Stimulated activated CD8-positive, alpha-beta memory T cell treated with anti-CD3 and anti-CD28 coated beads, Interleukin-12 subunit alpha, Interleukin-12 subunit beta, amount 100 ng/mL, for 24 hours (primary cell): ENCODE data around the gene ABCA9.
"Not testable (repeated sequence)": the region's sequence is repeated elsewhere in the genome, so short reads cannot be mapped to it uniquely, and the experiment has no call there.

Experiments
- DNase-seq: peaks from one replicate; pipeline ENCODE4 v3.0.0-alpha.2; 2020; ENCODE audit errors: extremely low read depth

Gene ABCA9, protein sequence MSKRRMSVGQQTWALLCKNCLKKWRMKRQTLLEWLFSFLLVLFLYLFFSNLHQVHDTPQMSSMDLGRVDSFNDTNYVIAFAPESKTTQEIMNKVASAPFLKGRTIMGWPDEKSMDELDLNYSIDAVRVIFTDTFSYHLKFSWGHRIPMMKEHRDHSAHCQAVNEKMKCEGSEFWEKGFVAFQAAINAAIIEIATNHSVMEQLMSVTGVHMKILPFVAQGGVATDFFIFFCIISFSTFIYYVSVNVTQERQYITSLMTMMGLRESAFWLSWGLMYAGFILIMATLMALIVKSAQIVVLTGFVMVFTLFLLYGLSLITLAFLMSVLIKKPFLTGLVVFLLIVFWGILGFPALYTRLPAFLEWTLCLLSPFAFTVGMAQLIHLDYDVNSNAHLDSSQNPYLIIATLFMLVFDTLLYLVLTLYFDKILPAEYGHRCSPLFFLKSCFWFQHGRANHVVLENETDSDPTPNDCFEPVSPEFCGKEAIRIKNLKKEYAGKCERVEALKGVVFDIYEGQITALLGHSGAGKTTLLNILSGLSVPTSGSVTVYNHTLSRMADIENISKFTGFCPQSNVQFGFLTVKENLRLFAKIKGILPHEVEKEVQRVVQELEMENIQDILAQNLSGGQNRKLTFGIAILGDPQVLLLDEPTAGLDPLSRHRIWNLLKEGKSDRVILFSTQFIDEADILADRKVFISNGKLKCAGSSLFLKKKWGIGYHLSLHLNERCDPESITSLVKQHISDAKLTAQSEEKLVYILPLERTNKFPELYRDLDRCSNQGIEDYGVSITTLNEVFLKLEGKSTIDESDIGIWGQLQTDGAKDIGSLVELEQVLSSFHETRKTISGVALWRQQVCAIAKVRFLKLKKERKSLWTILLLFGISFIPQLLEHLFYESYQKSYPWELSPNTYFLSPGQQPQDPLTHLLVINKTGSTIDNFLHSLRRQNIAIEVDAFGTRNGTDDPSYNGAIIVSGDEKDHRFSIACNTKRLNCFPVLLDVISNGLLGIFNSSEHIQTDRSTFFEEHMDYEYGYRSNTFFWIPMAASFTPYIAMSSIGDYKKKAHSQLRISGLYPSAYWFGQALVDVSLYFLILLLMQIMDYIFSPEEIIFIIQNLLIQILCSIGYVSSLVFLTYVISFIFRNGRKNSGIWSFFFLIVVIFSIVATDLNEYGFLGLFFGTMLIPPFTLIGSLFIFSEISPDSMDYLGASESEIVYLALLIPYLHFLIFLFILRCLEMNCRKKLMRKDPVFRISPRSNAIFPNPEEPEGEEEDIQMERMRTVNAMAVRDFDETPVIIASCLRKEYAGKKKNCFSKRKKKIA (N-terminal part only)

GRCh38 chr17:69060822-69061221, at the start of gene ABCA9:
Gene ABCA9 (minus strand): TSS chr17:69060927. CDS start chr17:69051126, 9,801 bp downstream.
- DNase-seq = no peak

- no peak for DNase-seq
Measured at GRCh38 chr17:69105907-69106730, 45.4 kb upstream of the ABCA9 start.

DNA sequence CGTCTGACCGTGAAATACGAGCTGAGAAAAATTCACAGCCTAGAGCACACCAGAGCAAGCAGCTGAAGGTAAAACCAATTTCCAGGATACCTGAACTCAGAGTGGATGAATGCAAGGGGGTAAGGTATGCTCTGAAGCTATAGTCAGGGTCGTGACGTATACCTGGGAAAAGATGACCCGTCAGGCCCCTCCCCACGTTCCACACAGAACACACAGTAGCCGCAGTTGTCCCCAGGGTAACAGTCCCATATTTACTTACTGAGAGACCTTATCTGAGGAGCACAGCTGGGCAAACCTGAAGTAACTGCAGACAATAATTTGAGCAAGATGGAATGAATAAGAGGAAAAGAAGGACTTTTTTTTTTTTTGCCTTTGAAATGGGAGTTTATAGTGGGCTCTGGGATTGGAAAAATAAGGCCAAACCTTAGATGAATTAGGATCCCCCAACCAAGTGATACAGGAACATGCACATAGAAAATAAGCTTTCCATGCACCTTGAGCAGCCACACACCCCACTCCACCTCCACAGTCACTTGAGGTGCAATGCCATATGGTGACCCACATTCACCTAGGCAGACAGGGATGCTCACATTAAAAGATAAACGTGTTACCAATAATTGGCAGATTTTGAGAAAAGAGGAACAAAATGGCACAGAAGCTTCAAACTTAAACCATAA, 43.0 kb upstream of the ABCA9 start:
- DNase-seq = no peak

GRCh38 chr17:69098625-69099024, 37.9 kb upstream of the ABCA9 start:
- DNase-seq = no peak

- no peak for DNase-seq
Measured at GRCh38 chr17:69096541-69096940, 35.8 kb upstream of the ABCA9 start.

GRCh38 chr17:69093995-69094394, 33.3 kb upstream of the ABCA9 start:
- no peak for DNase-seq

GRCh38 chr17:69093279-69093789, 32.6 kb upstream of the ABCA9 start:
- DNase-seq = no peak

DNA sequence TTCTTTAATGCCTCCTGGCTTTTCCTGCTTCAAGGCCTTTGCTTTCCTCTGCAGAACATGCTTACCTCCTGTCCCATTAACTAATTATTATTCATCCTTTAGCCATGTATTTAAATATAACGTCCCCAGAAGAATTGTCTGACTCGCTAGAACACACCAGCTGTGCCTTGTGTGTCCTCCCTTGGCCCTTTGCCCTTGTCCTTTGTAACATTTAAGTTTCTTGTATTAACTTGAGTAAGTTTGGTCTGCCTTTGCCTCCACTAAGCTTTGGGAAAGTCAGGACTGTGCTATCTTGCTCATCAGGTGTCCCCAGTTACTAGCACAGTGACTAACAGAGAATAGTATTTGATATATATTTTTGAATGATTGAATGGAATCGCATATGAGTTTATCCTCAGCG, 29.6 kb upstream of the ABCA9 start:
- DNase-seq = no peak

- no peak for DNase-seq
Measured at GRCh38 chr17:69088643-69089200, 28.0 kb upstream of the ABCA9 start.

- DNase-seq = no peak
Measured at GRCh38 chr17:69086641-69087040, 25.9 kb upstream of the ABCA9 start.

- DNase-seq = no peak
Measured at GRCh38 chr17:69084911-69085310, 24.2 kb upstream of the ABCA9 start.

GRCh38 chr17:69082696-69083095, 22.0 kb upstream of the ABCA9 start:
- no peak for DNase-seq

DNA sequence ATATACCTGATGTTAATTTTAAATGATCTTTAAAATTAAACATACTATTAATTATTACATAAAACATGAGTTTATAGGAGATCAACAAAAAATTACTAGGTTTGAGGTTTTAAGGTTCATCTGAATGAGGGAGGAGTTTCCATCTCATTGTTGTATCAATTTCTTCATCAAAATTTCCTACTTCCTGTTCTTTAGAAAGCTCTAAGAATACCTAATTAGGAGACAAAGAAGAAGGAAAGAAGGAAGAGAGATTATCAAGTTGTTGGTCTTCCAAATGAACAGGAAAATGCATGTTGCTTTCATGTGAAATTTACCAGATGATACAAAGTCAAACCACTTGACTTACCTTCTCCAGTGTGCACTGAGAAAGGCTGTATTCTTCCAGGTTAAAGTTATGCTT, 18.1 kb upstream of the ABCA9 start:
- DNase-seq = no peak

GRCh38 chr17:69075823-69076222, 15.1 kb upstream of the ABCA9 start:
- no peak for DNase-seq

- DNase-seq = not testable (repeated sequence)
Measured at GRCh38 chr17:69073392-69073791, 12.7 kb upstream of the ABCA9 start.

GRCh38 chr17:69072803-69073256, 12.1 kb upstream of the ABCA9 start:
- not testable (repeated sequence) for DNase-seq

- not testable (repeated sequence) for DNase-seq
Measured at GRCh38 chr17:69071233-69071586, 10.5 kb upstream of the ABCA9 start.

DNA sequence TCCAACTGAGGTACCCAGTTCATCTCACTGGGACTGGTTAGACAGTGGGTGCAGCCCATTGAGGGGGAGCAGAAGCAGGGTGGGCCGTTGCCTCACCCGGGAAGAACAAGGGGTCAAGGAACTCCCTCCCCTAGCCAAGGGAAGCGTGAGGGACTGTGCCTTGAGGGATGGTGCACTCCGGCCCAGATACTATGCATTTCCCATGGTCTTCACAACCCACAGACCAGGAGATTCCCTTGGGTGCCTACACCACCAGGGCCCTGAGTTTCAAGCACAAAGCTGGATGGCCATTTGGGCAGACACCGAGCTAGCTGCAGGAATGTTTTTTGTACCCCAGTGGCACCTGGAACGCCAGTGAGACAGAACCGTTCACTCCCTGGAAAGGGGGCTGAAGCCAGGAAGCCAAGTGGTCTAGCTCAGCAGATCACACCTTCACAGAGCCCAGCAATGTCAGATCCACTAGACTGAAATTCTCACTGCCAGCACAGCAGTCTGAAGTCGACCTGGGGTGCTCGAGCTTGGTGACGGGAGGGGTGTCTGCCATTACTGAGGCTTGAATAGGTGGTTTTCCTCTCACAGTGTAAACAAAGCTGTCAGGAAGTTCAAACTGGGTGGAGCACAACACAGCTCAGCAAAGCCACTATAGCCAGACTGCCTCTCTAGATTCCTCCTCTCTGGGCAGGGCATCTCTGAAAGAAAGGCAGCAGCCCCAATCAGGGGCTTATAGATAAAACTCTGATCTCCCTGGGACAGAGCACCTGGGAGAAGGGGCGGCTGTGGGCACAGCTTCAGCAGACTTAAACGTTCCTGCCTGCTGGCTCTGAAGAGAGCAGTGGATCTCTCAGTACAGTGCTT, 9.9 kb upstream of the ABCA9 start:
- not testable (repeated sequence) for DNase-seq

- no peak for DNase-seq
Measured at GRCh38 chr17:69069226-69069750, 8.6 kb upstream of the ABCA9 start.
